Activated naive CD8-positive, alpha-beta T cell treated with anti-CD3 and anti-CD28 coated beads, Interleukin-2, amount 50 U/mL, for 24 hours (primary cell): ENCODE measurements around the gene LRRC39.

Source experiments
- ATAC-seq: fragments of 150-1000 bp; cut with Tn5 transposase; one replicate; pipeline ENCODE4 v1.10.0; 2021
- DNase-seq: peaks from one replicate; pipeline ENCODE4 v3.0.0; 2021
- H3K27ac Mint-ChIP-seq: one replicate; pipeline ENCODE4 v1.8.0; 2021; ENCODE audit warnings: mild to moderate bottlenecking, mixed read lengths
- H3K27me3 Mint-ChIP-seq: one replicate; pipeline ENCODE4 v1.8.0; 2021; ENCODE audit warnings: mixed read lengths
- H3K36me3 Mint-ChIP-seq: one replicate; pipeline ENCODE4 v1.8.0; 2021; ENCODE audit warnings: low read depth, mixed read lengths
- H3K4me1 Mint-ChIP-seq: one replicate; pipeline ENCODE4 v1.8.0; 2021; ENCODE audit warnings: mixed read lengths
- H3K4me3 Mint-ChIP-seq: one replicate; pipeline ENCODE4 v1.8.0; 2021; ENCODE audit warnings: mild to moderate bottlenecking, moderate library complexity, mixed read lengths
- H3K9me3 Mint-ChIP-seq: one replicate; pipeline ENCODE4 v1.8.0; 2021; ENCODE audit warnings: mixed read lengths

The LRRC39 gene

DNA sequence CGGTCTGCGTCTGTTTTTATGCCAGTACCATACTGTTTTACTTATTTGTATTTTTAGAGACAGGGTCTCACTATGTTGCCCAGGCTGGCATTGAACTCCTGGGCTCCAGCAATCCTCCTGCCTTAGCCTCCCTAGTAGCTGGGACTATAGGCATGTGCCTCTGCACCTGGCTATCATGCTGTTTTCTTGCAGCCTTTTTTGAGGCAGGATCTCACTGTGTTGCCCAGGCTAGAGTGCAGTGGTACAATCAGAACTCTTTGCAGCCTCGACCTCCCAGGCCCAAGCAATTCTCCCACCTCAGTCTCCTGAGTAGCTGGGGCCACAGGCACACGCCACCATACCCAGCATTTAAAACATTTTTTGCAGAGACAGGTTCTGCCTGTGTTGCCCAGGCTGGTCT lies 5.3 kb upstream of the LRRC39 start:
- H3K4me3 Mint-ChIP-seq = no peak overlapping the region
- no peak overlapping the region for H3K27ac Mint-ChIP-seq
- no peak for DNase-seq
- H3K9me3 Mint-ChIP-seq = peaks cover 4% of the 10 kb centered on the region
- no peak for ATAC-seq
- H3K4me1 Mint-ChIP-seq = peaks cover 4% of the 10 kb centered on the region
- no peaks in the 10 kb centered on the region for H3K36me3 Mint-ChIP-seq
- no peaks in the 10 kb centered on the region for H3K27me3 Mint-ChIP-seq

DNA sequence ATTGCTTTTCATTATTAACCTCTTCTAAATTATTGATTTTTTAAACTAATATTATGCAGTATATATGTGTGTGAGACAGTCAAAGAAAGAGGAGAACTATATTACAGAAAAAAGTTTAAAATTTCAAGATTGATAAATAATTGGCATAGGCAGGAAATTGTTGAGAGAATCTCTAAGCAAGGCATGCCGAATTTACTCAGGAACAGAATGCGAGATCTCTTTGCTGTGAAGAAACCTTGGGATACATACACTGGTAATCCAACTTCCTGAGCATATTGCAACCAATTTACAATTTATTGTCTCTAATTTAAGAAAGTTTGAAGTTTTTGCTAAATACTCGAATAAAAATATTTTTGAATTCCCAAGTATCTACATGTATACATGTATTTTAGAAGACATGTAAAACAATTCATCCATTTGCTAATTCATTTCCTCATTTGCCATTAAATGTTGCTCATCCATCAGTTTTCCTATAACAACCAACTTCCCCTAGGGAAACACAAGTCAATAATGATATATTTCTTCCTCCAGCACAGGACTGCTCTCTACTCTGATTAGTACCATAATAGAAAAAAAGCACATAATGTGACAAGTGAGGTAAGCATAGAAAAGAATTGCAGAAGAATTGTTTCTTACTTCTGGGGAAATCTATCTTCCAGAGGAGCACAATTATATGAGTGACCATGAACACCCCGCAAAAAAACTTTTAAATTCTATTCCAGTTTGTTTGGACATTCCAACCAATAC lies 588 bp downstream of the LRRC39 start:
- Mint-ChIP-seq H3K9me3 (peaks cover 4% of the 10 kb centered on the region), H3K27ac (no peak overlapping the region), H3K4me3 (no peak overlapping the region), H3K36me3 (no peaks in the 10 kb centered on the region), H3K4me1 (no peaks in the 10 kb centered on the region), H3K27me3 (no peaks in the 10 kb centered on the region)
- DNase-seq = no peak
- ATAC-seq = no peak

DNA sequence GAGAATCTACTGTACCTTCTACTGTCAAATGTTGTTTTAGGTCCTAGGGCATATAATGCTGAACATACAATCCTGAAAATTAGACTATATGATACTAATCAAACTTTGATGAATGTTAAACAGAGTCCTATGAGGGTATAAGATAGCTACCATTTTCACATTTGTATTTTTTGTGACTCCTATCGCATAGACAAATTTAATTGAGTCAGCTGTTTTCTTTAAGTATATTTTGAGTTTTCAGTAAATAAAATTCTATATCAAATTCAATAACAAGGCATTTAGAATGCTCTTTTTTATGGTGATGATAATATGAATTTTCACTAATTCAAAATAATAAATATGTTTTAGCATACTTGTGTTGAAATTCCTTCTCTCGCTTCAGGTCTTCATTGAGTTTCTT lies 10.0 kb downstream of the LRRC39 start:
- ATAC-seq (no peak), DNase-seq (no peak)
- Mint-ChIP-seq H3K9me3 (no peaks in the 10 kb centered on the region), H3K4me3 (no peak overlapping the region), H3K27me3 (no peaks in the 10 kb centered on the region), H3K4me1 (no peaks in the 10 kb centered on the region), H3K36me3 (no peaks in the 10 kb centered on the region), H3K27ac (no peak overlapping the region)

DNA sequence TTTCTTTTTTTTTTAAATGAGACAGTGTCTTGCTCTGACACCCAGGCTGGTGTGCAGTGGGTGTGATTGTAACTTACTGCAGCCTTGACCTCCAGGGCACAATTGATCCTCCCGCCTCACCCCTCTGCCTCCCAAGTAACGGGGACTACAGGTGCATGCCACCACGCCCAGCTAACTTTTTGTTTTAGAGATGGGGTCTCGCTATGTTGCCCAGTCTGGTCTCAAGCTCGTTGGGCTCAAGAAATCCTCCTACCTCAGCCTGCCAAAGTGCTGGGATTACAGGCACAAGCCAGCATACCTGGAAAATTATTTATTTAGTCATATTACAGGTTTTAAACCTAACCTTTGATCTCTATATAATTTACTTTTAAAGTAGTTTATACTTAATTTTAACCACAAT lies 13.4 kb downstream of the LRRC39 start:
- DNase-seq (no peak), ATAC-seq (no peak)
- no peak overlapping the region for H3K4me3 Mint-ChIP-seq
- no peaks in the 10 kb centered on the region for H3K27me3 Mint-ChIP-seq
- no peaks in the 10 kb centered on the region for H3K4me1 Mint-ChIP-seq
- no peaks in the 10 kb centered on the region for H3K36me3 Mint-ChIP-seq
- H3K9me3 Mint-ChIP-seq = no peaks in the 10 kb centered on the region
- H3K27ac Mint-ChIP-seq = no peak overlapping the region

DNA sequence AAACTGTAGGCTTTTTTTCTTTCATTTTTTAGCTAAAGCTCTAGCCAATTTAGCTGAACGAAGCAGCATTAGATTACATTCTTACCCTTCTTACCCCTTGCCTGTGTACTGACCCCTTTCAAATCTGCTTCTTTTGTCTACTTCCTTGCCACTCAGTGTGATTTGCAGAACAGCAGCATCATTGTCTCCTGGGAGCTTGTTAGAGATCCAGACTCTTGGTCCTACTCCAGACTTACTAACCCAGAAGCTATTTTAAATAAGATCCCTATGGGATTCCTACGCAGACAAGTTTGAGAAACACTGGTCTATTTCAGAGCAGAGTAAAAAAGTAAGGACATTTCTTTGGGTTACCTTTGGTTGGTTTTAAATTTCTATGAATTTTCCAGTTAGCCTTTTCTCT lies 13.8 kb downstream of the LRRC39 start:
- DNase-seq (no peak), ATAC-seq (no peak)
- H3K27ac Mint-ChIP-seq = no peak overlapping the region
- no peak overlapping the region for H3K4me3 Mint-ChIP-seq
- H3K36me3 Mint-ChIP-seq = no peaks in the 10 kb centered on the region
- H3K9me3 Mint-ChIP-seq = no peaks in the 10 kb centered on the region
- H3K27me3 Mint-ChIP-seq = no peaks in the 10 kb centered on the region
- H3K4me1 Mint-ChIP-seq = no peaks in the 10 kb centered on the region

DNA sequence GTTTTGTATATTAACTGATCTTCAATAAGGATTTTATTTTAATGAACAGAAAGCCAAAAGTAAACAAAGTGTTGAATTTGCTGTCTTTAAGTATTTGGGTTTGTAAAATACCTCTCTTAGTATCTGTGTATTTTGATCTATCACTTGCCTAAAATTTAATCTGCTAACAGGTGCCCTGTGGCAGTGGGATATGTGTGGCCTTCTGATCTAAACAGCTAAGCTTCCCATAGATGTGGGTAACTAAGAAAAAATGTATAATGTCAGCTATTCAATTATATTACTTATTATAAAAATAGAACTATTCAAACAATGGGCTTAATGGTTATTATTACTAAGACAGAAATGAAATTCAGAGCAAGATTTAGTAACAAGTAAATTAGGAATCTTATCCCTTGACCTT lies 15.2 kb downstream of the LRRC39 start:
- no peak for ATAC-seq
- Mint-ChIP-seq H3K9me3 (no peaks in the 10 kb centered on the region), H3K27me3 (no peaks in the 10 kb centered on the region), H3K4me1 (no peaks in the 10 kb centered on the region), H3K4me3 (no peak overlapping the region), H3K27ac (no peak overlapping the region), H3K36me3 (no peaks in the 10 kb centered on the region)
- no peak for DNase-seq

DNA sequence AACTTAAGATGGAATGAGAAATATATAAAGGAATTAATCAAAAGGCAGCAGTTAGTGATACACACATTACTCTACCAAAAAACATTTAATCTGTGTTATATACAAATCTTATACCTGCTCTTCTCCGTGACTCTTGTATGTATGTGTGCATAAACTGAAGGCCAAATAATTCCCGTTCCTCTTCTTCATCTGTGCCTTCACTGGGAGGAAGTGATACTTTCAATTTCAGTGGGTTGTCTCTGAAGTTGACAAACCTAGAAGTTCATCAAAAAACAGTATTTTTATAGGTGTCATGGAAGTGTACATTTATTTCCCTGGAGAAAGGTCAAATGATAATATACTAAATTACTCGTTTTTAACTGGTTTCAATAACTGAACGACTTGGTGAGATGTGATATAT lies 25.8 kb downstream of the LRRC39 start:
- peak overlapping the region; percentile 0 for H3K27ac Mint-ChIP-seq
- ATAC-seq (peak; percentile 49), DNase-seq (no peak)
- no peaks in the 10 kb centered on the region for H3K27me3 Mint-ChIP-seq
- no peak overlapping the region for H3K4me3 Mint-ChIP-seq
- peaks cover 8% of the 10 kb centered on the region for H3K4me1 Mint-ChIP-seq
- H3K9me3 Mint-ChIP-seq = no peaks in the 10 kb centered on the region
- peaks cover 10% of the 10 kb centered on the region for H3K36me3 Mint-ChIP-seq

DNA sequence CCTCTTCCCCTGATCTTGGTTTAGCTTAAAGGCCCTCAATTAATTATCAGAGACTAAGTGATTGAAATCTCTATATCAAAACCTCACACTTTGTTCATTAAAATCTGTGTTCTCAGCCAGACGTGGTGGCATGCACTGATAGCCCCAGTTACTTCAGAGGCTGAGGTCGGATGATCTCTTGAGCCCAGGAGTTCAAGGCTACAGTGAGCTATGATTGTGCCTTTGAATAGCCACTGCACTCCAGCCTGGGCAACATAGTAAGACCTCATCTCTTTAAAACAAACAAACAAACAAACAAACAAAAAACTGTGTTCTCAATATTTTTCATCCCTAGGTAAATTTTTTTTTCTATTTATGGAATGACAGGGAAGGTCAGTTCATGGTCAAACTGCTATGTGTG lies 26.4 kb downstream of the LRRC39 start:
- no peak overlapping the region for H3K27ac Mint-ChIP-seq
- H3K36me3 Mint-ChIP-seq = peaks cover 11% of the 10 kb centered on the region
- H3K4me1 Mint-ChIP-seq = peaks cover 8% of the 10 kb centered on the region
- H3K9me3 Mint-ChIP-seq = no peaks in the 10 kb centered on the region
- ATAC-seq (no peak), DNase-seq (no peak)
- H3K4me3 Mint-ChIP-seq = no peak overlapping the region
- no peaks in the 10 kb centered on the region for H3K27me3 Mint-ChIP-seq

DNA sequence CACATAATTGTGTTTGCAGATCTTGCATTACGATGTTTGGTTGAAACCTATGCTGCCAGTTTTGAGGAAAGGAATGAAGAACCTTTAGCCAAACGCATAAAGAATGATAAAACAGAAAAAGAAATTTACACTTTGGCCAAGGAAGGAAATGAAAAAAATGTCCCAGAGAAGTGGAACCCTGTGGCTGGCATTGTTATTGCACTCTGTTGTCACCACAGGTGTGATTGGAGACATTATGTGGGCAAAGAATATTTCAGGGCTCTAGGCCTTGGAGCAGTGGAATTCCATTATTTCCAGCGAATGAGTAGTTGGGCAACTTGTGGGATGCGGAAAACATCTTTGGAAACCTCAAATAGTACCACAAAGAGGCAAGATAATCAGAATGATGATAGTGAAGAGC lies 30.2 kb downstream of the LRRC39 start:
- DNase-seq (no peak), ATAC-seq (no peak)
- Mint-ChIP-seq H3K9me3 (no peaks in the 10 kb centered on the region), H3K4me1 (peaks cover 8% of the 10 kb centered on the region), H3K27ac (no peak overlapping the region), H3K27me3 (no peaks in the 10 kb centered on the region), H3K36me3 (peaks cover 34% of the 10 kb centered on the region), H3K4me3 (no peak overlapping the region)

DNA sequence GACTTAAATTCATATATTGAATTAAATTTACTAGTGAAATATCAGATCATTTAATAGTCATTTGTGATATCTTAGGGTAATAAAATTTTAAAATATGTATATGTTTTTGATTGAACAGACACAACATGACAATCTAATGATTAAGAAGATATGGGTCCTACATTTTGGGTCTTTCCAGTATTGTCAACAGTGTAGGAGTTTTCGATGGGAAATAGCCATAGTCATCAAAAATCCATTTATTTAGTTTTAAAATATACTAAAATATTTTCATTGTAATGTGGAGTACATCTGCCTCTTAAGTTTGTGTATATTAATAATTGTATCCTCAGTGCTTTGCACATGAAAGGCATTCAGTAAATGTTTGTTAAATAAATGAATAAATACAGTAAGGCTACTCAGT lies 31.1 kb downstream of the LRRC39 start:
- Mint-ChIP-seq H3K36me3 (peaks cover 40% of the 10 kb centered on the region), H3K27me3 (no peaks in the 10 kb centered on the region)

DNA sequence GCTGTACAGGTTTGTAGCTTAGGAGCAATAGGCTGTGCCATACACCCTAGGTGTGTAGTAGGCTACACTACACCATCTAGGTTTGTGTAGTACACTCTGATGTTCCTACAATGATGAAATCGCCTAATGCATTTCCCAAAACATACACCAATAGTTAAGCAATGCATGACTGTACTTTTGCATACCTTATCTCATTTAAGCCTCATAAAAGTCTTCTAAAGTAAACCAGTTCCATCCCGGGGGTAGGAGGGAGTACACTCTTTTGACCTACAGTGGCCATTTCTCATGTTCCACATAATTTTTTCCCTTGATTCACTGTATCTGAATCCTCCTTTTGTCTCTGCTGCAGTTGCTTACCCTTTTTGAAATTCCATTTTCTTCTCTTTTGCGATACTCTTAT lies 32.9 kb downstream of the LRRC39 start:
- Mint-ChIP-seq H3K27ac (peak overlapping the region; percentile 1), H3K36me3 (peaks cover 49% of the 10 kb centered on the region)
- ATAC-seq = no peak

More for the DNA sequence above, 31.1 kb downstream of the LRRC39 start:
- Mint-ChIP-seq H3K27ac (no peak overlapping the region), H3K4me3 (no peak overlapping the region), H3K4me1 (peaks cover 3% of the 10 kb centered on the region), H3K9me3 (no peaks in the 10 kb centered on the region)
- no peak for DNase-seq
- ATAC-seq = no peak

DNA sequence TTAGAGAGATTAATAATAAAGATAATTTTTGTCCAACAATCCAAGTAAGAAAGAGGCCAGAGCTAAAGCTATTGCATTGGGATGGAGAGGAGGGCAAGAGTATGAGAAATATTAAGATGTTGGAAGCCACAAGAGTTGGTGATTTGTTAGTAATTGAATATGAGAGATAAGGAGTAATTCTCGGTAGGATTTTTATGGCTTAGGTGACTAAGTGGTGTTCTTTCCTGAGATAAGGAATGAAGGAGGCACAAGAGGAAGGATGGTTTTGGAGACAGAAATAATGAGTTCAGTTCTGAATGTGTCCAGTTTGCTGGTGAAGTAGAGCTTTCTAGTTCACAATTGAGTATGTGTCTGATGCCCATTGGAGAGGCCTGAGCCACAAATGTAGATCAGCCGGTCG lies 35.7 kb downstream of the LRRC39 start:
- no peaks in the 10 kb centered on the region for H3K27me3 Mint-ChIP-seq
- H3K4me1 Mint-ChIP-seq = peaks cover 2% of the 10 kb centered on the region
- H3K27ac Mint-ChIP-seq = no peak overlapping the region
- H3K4me3 Mint-ChIP-seq = no peak overlapping the region
- peaks cover 57% of the 10 kb centered on the region for H3K36me3 Mint-ChIP-seq
- no peak for ATAC-seq
- no peak for DNase-seq
- no peaks in the 10 kb centered on the region for H3K9me3 Mint-ChIP-seq

More for the DNA sequence above, 32.9 kb downstream of the LRRC39 start:
- DNase-seq = no peak
- Mint-ChIP-seq H3K4me3 (no peak overlapping the region), H3K9me3 (no peaks in the 10 kb centered on the region), H3K27me3 (no peaks in the 10 kb centered on the region), H3K4me1 (peaks cover 2% of the 10 kb centered on the region)

DNA sequence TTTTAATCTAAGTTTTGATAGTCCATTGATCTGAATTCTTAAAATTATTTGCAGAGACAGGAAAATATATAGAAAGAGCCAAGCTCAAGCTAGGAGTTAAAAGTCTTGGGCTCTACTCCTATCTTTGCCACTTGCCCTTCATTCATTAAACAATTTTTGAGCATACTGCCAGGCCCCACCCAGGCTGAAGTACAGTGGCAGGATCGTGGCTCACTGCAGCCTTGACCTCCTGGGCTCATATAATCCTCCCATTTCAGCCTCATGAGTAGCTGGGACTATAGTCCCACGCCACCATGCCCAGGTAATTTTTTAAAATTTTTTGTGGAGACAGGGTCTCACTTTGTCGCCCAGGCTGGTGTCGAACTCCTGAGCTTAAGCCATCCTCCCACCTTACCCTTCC lies 36.9 kb downstream of the LRRC39 start:
- no peak overlapping the region for H3K27ac Mint-ChIP-seq
- DNase-seq = no peak
- peaks cover 55% of the 10 kb centered on the region for H3K36me3 Mint-ChIP-seq

DNA sequence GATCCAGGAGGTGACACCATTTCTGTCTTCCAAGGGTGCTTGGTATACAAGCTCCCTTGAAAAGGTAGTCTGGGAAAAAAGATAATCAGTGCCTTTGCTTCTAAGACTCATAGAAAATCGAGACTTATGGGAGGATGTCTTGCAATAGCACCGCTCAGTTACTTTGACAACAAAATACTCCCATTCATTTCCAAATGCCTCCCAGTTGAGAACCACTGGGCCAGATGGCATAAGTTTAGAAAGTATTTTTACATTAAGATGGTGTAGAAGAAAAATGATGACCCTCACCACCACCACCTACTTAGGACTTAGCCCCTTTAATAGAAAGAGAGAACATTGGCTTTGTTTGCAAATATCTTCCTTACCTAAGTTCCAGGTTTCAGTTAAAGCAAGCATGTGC lies 40.5 kb downstream of the LRRC39 start:
- no peaks in the 10 kb centered on the region for H3K27me3 Mint-ChIP-seq
- DNase-seq (no peak), ATAC-seq (no peak)
- no peak overlapping the region for H3K27ac Mint-ChIP-seq
- no peaks in the 10 kb centered on the region for H3K9me3 Mint-ChIP-seq
- H3K4me1 Mint-ChIP-seq = peaks cover 20% of the 10 kb centered on the region
- H3K36me3 Mint-ChIP-seq = peaks cover 40% of the 10 kb centered on the region
- H3K4me3 Mint-ChIP-seq = no peak overlapping the region

More for the DNA sequence above, 36.9 kb downstream of the LRRC39 start:
- Mint-ChIP-seq H3K4me1 (peaks cover 2% of the 10 kb centered on the region), H3K27me3 (no peaks in the 10 kb centered on the region), H3K9me3 (no peaks in the 10 kb centered on the region), H3K4me3 (no peak overlapping the region)
- no peak for ATAC-seq

DNA sequence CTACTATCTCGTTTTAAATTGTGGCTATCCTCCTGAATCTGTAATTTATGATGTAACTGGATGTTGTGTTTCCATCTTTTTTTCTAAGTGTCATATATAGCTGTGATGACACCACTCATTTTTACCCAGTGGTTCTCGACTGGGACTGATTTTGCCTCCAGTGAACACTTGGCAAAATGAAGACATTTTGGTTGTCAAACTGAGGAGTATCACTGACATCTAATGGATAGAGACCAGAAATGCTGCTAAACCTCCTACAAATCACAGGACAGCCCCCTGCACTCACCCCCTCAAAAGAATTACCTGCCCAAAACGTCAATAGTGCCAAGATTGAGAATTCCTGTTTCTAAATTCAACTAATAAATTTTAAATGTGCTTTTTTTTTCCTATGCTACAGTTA lies 43.2 kb downstream of the LRRC39 start:
- no peak for DNase-seq

More for the DNA sequence above, 43.2 kb downstream of the LRRC39 start:
- H3K9me3 Mint-ChIP-seq = no peaks in the 10 kb centered on the region
- H3K36me3 Mint-ChIP-seq = peaks cover 31% of the 10 kb centered on the region
- ATAC-seq = no peak
- H3K4me1 Mint-ChIP-seq = peaks cover 42% of the 10 kb centered on the region
- no peak overlapping the region for H3K27ac Mint-ChIP-seq
- H3K4me3 Mint-ChIP-seq = peak overlapping the region; percentile 99
- H3K27me3 Mint-ChIP-seq = no peaks in the 10 kb centered on the region
